T-helper 2 cell treated with Interferon-gamma antibody and Interleukin-4, amounts not matched to agents 5 μg/mL and 100 μg/mL, for 36 hours (primary cell): Measurements from ENCODE around the gene AK1.
A peak's percentile ranks its signal among the peaks of the same experiment; 100 is the strongest.

ENCODE experiments used
- DNase-seq: peaks from one replicate; pipeline ENCODE4 v3.0.0; 2021; ENCODE audit warnings: low spot score
- H3K27ac Mint-ChIP-seq: one replicate; pipeline ENCODE4 v1.8.0; 2021; ENCODE audit warnings: mild to moderate bottlenecking, mixed read lengths
- H3K27me3 Mint-ChIP-seq: one replicate; pipeline ENCODE4 v1.8.0; 2021; ENCODE audit warnings: low read depth, mixed read lengths
- H3K36me3 Mint-ChIP-seq: one replicate; pipeline ENCODE4 v1.8.0; 2021; ENCODE audit warnings: low read depth, mixed read lengths
- H3K4me1 Mint-ChIP-seq: one replicate; pipeline ENCODE4 v1.8.0; 2021; ENCODE audit warnings: low read depth, mixed read lengths
- H3K4me3 Mint-ChIP-seq: one replicate; pipeline ENCODE4 v1.8.0; 2022; ENCODE audit warnings: mild to moderate bottlenecking, moderate library complexity, mixed read lengths
- H3K9me3 Mint-ChIP-seq: one replicate; pipeline ENCODE4 v1.8.0; 2021; ENCODE audit warnings: mixed read lengths

Gene AK1

GRCh38 chr9:127860260-127860659 lies 17.2 kb downstream of the AK1 start:
- Mint-ChIP-seq H3K27me3 (no peaks in the 10 kb centered on the region), H3K4me1 (peaks cover 25% of the 10 kb centered on the region), H3K4me3 (no peak overlapping the region), H3K36me3 (no peaks in the 10 kb centered on the region), H3K9me3 (no peaks in the 10 kb centered on the region), H3K27ac (no peak overlapping the region)
- DNase-seq, result no peak

- no peak for DNase-seq
- no peaks in the 10 kb centered on the region for H3K36me3 Mint-ChIP-seq
- no peak overlapping the region for H3K27ac Mint-ChIP-seq
- H3K9me3 Mint-ChIP-seq, result no peaks in the 10 kb centered on the region
- no peak overlapping the region for H3K4me3 Mint-ChIP-seq
- no peaks in the 10 kb centered on the region for H3K27me3 Mint-ChIP-seq
- peaks cover 23% of the 10 kb centered on the region for H3K4me1 Mint-ChIP-seq
These were observed 19.4 kb downstream of the AK1 start for GRCh38 chr9:127858041-127858512.

GRCh38 chr9:127857278-127857677 lies 20.2 kb downstream of the AK1 start:
- Mint-ChIP-seq H3K4me3 (no peak overlapping the region), H3K27ac (no peak overlapping the region), H3K27me3 (no peaks in the 10 kb centered on the region), H3K36me3 (peaks cover 5% of the 10 kb centered on the region), H3K4me1 (peaks cover 22% of the 10 kb centered on the region), H3K9me3 (peaks cover under 1% of the 10 kb centered on the region)
- DNase-seq, result no peak

- no peak for DNase-seq
- H3K4me1 Mint-ChIP-seq, result peaks cover 23% of the 10 kb centered on the region
- no peaks in the 10 kb centered on the region for H3K27me3 Mint-ChIP-seq
These were observed 20.8 kb downstream of the AK1 start for GRCh38 chr9:127856729-127857116.

GRCh38 chr9:127856094-127856728 lies 21.3 kb downstream of the AK1 start:
- H3K27me3 Mint-ChIP-seq, result no peaks in the 10 kb centered on the region
- H3K9me3 Mint-ChIP-seq, result peaks cover 2% of the 10 kb centered on the region
- DNase-seq, result no peak
- peaks cover 12% of the 10 kb centered on the region for H3K36me3 Mint-ChIP-seq
- H3K4me1 Mint-ChIP-seq, result peaks cover 19% of the 10 kb centered on the region
- H3K27ac Mint-ChIP-seq, result peak overlapping the region; percentile 55
- no peak overlapping the region for H3K4me3 Mint-ChIP-seq

More at GRCh38 chr9:127856729-127857116, 20.8 kb downstream of the AK1 start:
- no peak overlapping the region for H3K4me3 Mint-ChIP-seq
- H3K36me3 Mint-ChIP-seq, result peaks cover 9% of the 10 kb centered on the region
- H3K9me3 Mint-ChIP-seq, result peaks cover 2% of the 10 kb centered on the region
- no peak overlapping the region for H3K27ac Mint-ChIP-seq

GRCh38 chr9:127855522-127855921 lies 22.0 kb downstream of the AK1 start:
- H3K27me3 Mint-ChIP-seq, result no peaks in the 10 kb centered on the region
- H3K9me3 Mint-ChIP-seq, result peaks cover 6% of the 10 kb centered on the region
- H3K36me3 Mint-ChIP-seq, result peaks cover 19% of the 10 kb centered on the region
- H3K27ac Mint-ChIP-seq, result peak overlapping the region; percentile 55
- DNase-seq, result no peak
- peaks cover 17% of the 10 kb centered on the region for H3K4me1 Mint-ChIP-seq
- peak overlapping the region; percentile 43 for H3K4me3 Mint-ChIP-seq

GRCh38 chr9:127854960-127855359 lies 22.5 kb downstream of the AK1 start:
- H3K27ac Mint-ChIP-seq, result no peak overlapping the region
- peaks cover 17% of the 10 kb centered on the region for H3K4me1 Mint-ChIP-seq
- peaks cover 22% of the 10 kb centered on the region for H3K36me3 Mint-ChIP-seq
- no peaks in the 10 kb centered on the region for H3K27me3 Mint-ChIP-seq
- H3K4me3 Mint-ChIP-seq, result peak overlapping the region; percentile 42
- no peak for DNase-seq
- H3K9me3 Mint-ChIP-seq, result peaks cover 9% of the 10 kb centered on the region

- H3K27me3 Mint-ChIP-seq, result no peaks in the 10 kb centered on the region
- peaks cover 15% of the 10 kb centered on the region for H3K9me3 Mint-ChIP-seq
- no peak for DNase-seq
- H3K4me3 Mint-ChIP-seq, result peak within 1 kb of the TSS; percentile 85
- H3K4me1 Mint-ChIP-seq, result peaks cover 17% of the 10 kb centered on the region
- peak within 1 kb of the TSS; percentile 91 for H3K27ac Mint-ChIP-seq
- peaks cover 26% of the 10 kb centered on the region for H3K36me3 Mint-ChIP-seq
These were observed 23.2 kb downstream of the AK1 start, which contains the start of gene ENG for GRCh38 chr9:127854184-127854806. Gene ENG, minus strand, starts transcription at chr9:127854658. Its CDS starts 303 bp downstream, at chr9:127854355.

- peak overlapping the region; percentile 91 for H3K27ac Mint-ChIP-seq
- peaks cover 17% of the 10 kb centered on the region for H3K4me1 Mint-ChIP-seq
- H3K36me3 Mint-ChIP-seq, result peaks cover 33% of the 10 kb centered on the region
- DNase-seq, result no peak
- peaks cover 23% of the 10 kb centered on the region for H3K9me3 Mint-ChIP-seq
- no peaks in the 10 kb centered on the region for H3K27me3 Mint-ChIP-seq
- peak overlapping the region; percentile 85 for H3K4me3 Mint-ChIP-seq
These were observed 23.9 kb downstream of the AK1 start for GRCh38 chr9:127853312-127854183.

- H3K36me3 Mint-ChIP-seq, result peaks cover 36% of the 10 kb centered on the region
- peak overlapping the region; percentile 85 for H3K4me3 Mint-ChIP-seq
- no peaks in the 10 kb centered on the region for H3K27me3 Mint-ChIP-seq
- no peak overlapping the region for H3K27ac Mint-ChIP-seq
- DNase-seq, result no peak
- peaks cover 17% of the 10 kb centered on the region for H3K4me1 Mint-ChIP-seq
- H3K9me3 Mint-ChIP-seq, result peaks cover 28% of the 10 kb centered on the region
These were observed 24.6 kb downstream of the AK1 start for GRCh38 chr9:127852829-127853228.

GRCh38 chr9:127850286-127850830 lies 27.1 kb downstream of the AK1 start:
- Mint-ChIP-seq H3K36me3 (peaks cover 36% of the 10 kb centered on the region), H3K9me3 (peaks cover 28% of the 10 kb centered on the region), H3K4me3 (no peak overlapping the region), H3K27ac (no peak overlapping the region), H3K4me1 (peaks cover 17% of the 10 kb centered on the region), H3K27me3 (no peaks in the 10 kb centered on the region)
- DNase-seq, result no peak

- Mint-ChIP-seq H3K36me3 (peaks cover 36% of the 10 kb centered on the region), H3K4me3 (no peak overlapping the region), H3K4me1 (peaks cover 15% of the 10 kb centered on the region), H3K27ac (no peak overlapping the region), H3K9me3 (peaks cover 28% of the 10 kb centered on the region), H3K27me3 (no peaks in the 10 kb centered on the region)
- no peak for DNase-seq
These were observed 28.5 kb downstream of the AK1 start for GRCh38 chr9:127848756-127849504.
